Sigmoid colon (tissue), 4 donors: ENCODE results near the gene GSTT4.
"Not testable (repeated sequence)": the region's sequence is repeated elsewhere in the genome, so short reads cannot be mapped to it uniquely, and the experiment has no call there.

ENCODE experiments used
- CTCF ChIP-seq, 4 experiments: fragments of 450-650 bp in 3 of 4; fragments of 200-600 bp in 1 of 4; IDR thresholded peaks; one replicate each; pipeline ENCODE4 v1.5.1; 2016 to 2019; ENCODE audit warnings: antibody characterized with exemption in 4 of 4, mild to moderate bottlenecking in 3 of 4, moderate library complexity in 2 of 4
- EP300 ChIP-seq, 4 donors: sonication (generic); formaldehyde crosslinking; IDR thresholded peaks; one replicate each; pipeline ENCODE4 v1.6.1; 2017; ENCODE audit warnings: antibody characterized with exemption in 4 of 4
- POLR2A ChIP-seq, 2 donors: fragments of 450-650 bp; IDR thresholded peaks; one replicate each; pipeline ENCODE4 v1.6.1; 2016; ENCODE audit warnings: antibody characterized with exemption in 2 of 2, mild to moderate bottlenecking in 2 of 2, moderate library complexity in 2 of 2

DNA sequence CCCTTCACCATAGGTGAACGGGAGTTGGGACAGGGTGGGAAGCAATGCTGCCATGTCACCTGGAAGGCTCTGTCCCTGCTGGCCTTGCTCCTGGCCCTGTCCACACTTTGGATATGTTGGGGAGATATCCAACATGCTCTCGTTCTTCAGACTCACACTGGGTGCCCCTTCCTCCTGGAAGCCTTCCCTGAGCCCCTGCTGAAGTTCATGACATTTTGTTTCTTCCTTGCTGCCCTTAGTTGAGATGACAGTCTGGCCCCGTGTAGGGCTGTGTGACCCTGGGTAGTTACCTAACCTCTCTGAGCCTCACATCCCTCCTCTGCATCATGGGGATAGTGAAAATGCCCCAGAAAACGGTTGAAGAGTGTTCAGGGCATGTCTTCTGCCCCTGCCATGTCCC lies 51.8 kb downstream of the GSTT4 start:
- TF ChIP-seq CTCF, POLR2A, EP300 (IDR thresholded peaks at IDR 0.05): not testable (repeated sequence)
